Uterus (tissue), 2 donors: ENCODE data around the gene TUT7.

Experiments
- POLR2A ChIP-seq, 2 donors: fragments of 450-650 bp; IDR thresholded peaks; one replicate each; pipeline ENCODE4 v1.6.1; 2016; ENCODE audit warnings: antibody characterized with exemption in 2 of 2, mild to moderate bottlenecking in 1 of 2, moderate library complexity in 1 of 2
- TF ChIP-seq, protein P1 (sequence below), 4 experiments: fragments of 200-600 bp in 2 of 4; fragments of 450-650 bp in 2 of 4; sonication (generic) in 2 of 4; IDR thresholded peaks; one replicate each; pipeline ENCODE4 v1.5.1; 2016 to 2019; ENCODE audit warnings: antibody characterized with exemption in 4 of 4, mild to moderate bottlenecking in 2 of 4, moderate library complexity in 1 of 4

DNA sequence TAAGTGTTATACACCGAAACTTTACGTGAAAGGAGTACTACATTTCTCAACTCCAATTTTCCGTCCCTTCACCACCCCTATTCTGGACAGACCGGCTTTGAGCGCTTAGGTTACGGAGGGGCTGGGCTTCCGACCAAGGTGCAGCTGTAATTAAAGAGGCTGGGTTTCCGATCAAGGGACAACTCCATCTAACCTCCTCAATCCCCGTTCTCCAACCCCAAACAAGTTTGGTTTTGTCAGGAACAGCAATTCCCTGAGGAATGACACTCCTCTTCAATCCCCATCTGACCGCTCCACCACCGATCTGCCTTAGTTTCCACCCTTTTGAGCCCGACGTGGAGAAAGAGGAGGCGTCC lies 577 bp downstream of the TUT7 start:
- TF ChIP-seq, protein P1, sequence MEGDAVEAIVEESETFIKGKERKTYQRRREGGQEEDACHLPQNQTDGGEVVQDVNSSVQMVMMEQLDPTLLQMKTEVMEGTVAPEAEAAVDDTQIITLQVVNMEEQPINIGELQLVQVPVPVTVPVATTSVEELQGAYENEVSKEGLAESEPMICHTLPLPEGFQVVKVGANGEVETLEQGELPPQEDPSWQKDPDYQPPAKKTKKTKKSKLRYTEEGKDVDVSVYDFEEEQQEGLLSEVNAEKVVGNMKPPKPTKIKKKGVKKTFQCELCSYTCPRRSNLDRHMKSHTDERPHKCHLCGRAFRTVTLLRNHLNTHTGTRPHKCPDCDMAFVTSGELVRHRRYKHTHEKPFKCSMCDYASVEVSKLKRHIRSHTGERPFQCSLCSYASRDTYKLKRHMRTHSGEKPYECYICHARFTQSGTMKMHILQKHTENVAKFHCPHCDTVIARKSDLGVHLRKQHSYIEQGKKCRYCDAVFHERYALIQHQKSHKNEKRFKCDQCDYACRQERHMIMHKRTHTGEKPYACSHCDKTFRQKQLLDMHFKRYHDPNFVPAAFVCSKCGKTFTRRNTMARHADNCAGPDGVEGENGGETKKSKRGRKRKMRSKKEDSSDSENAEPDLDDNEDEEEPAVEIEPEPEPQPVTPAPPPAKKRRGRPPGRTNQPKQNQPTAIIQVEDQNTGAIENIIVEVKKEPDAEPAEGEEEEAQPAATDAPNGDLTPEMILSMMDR (IDR thresholded peaks at IDR 0.05) = no peak
- TF ChIP-seq POLR2A (IDR thresholded peaks at IDR 0.05) = no peak
